GM12878 (cell line): ENCODE measurements around the gene SS18. TPM values are rescaled to one million over a fixed set of nuclear protein-coding genes. Genes with fewer than 3 reads are reported as not detected.

Source experiments
- CBFB ChIP-seq: IDR thresholded peaks from 2 replicates; pipeline ENCODE4 v1.6.1; 2016; ENCODE audit warnings: antibody characterized with exemption, low read depth
- HDGF ChIP-seq: fragments of 450-650 bp; IDR thresholded peaks from 2 replicates; pipeline ENCODE4 v1.6.1; 2016; ENCODE audit warnings: antibody characterized with exemption
- MYC ChIP-seq: IDR thresholded peaks from 2 replicates; pipeline ENCODE4 v1.6.1; 2011; ENCODE audit warnings: mild to moderate bottlenecking, low read length, moderate library complexity, inconsistent platforms; ENCODE audit not compliant: insufficient read depth, insufficient replicate concordance, insufficient read length, severe bottlenecking
- NFIC ChIP-seq: IDR thresholded peaks from 2 replicates; pipeline ENCODE4 v1.6.1; 2012; ENCODE audit warnings: low read depth, mild to moderate bottlenecking, inconsistent platforms, low read length, moderate library complexity
- SIN3A ChIP-seq: IDR thresholded peaks from 2 replicates; pipeline ENCODE4 v1.6.1; 2012; ENCODE audit warnings: low read depth, low read length, improper control_type of control experiment
- SMAD5 ChIP-seq: IDR thresholded peaks from 2 replicates; pipeline ENCODE4 v1.6.1; 2016; ENCODE audit warnings: antibody characterized with exemption, low read depth
- SRF ChIP-seq, 2 experiments: IDR thresholded peaks; 2 replicates each; pipeline ENCODE4 v1.6.1; 2011; ENCODE audit warnings: low read depth in 2 of 2, low read length in 2 of 2, mild to moderate bottlenecking in 1 of 2, moderate library complexity in 1 of 2
- STAT3 ChIP-seq: IDR thresholded peaks from 2 replicates; pipeline ENCODE4 v1.6.1; 2011; ENCODE audit warnings: low read depth, low read length, improper control_type of control experiment
- ZNF622 ChIP-seq: fragments of 450-650 bp; IDR thresholded peaks from 2 replicates; pipeline ENCODE4 v1.6.1; 2017; ENCODE audit warnings: mild to moderate bottlenecking, inconsistent platforms
- polyA plus RNA-seq, 11 experiments: library from polyadenylated mRNA; depleted of rRNA in 4 of 11; unstranded in 6 of 11; stranded (reverse) in 5 of 11; fragments of >200 nt; fragmentation: Nextera tagmentation in 4 of 11; fragmentation: Illumina TruSeq in 1 of 11; extraction: Ambion mirVana in 4 of 11; extraction: Trizol in 1 of 11; gene quantifications; 1 replicate in 1 of 11; 2 replicates in 10 of 11; pipeline versions ENCODE4 v1.2.1 to v1.2.3, GENCODE V29; 2011 to 2016; ENCODE audit warnings: inconsistent platforms in 2 of 11, missing spikeins in 2 of 11, low read depth in 1 of 11
- total RNA-seq, 4 experiments: library from RNA; depleted of rRNA in 3 of 4; stranded (reverse); fragments of >200 nt in 3 of 4; fragmentation: Illumina TruSeq in 1 of 4; extraction: Trizol in 1 of 4; gene quantifications; 2 replicates each; pipeline versions ENCODE4 v1.2.1 to v1.2.3, GENCODE V29; 2013 to 2021
- TF ChIP-seq, protein P1 (sequence below): fragments of 450-650 bp; IDR thresholded peaks from 2 replicates; pipeline ENCODE4 v1.6.1; 2017; ENCODE audit warnings: mild to moderate bottlenecking, moderate library complexity

The SS18 gene
- total and polyA plus RNA-seq, 10 of the 15 experiments (the other 5 are each of a cell fraction or from before 2014, with no cell fraction given) = 16.6 to 153 (median 81.8) TPM

DNA sequence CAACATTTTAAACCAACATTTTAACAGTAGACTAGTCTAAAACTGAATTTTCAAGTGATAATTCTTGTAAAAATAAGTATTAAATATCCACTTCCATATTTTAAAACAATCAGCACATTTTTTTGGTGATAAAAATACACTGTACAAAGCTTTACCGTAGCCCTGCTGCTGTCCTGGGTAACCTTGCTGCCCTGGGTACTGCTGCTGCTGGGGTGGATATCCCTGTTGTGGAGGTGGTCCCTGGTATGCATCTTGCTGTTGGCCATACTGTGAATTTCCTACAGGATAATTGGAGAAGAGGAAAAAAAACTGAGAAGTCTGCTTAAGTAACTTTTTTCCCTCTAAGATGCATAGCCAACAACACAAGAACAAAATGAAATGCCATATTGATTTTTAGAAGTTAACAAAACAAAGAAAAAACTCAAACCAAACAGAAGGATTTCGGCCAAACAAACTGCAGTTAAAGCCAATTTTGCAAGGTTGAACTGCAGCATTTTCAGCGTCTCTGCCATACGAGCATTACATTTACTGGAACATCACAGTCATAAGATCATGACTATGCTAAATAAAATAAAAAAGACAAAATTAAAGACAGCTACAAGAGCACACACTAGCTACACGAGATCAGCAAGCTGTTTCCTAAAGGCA, 55.4 kb downstream of the SS18 start (continued):
- TF ChIP-seq HDGF (no peak), STAT3 (no peak), SMAD5 (no peak), CBFB (no peak), MYC (no peak), ZNF622 (no peak), NFIC (no peak), SRF (IDR thresholded peaks at IDR 0.05; ENCODE audit: low read depth in 2 of 2, low read length in 2 of 2) (no peak), SIN3A (no peak)
- TF ChIP-seq, protein P1, sequence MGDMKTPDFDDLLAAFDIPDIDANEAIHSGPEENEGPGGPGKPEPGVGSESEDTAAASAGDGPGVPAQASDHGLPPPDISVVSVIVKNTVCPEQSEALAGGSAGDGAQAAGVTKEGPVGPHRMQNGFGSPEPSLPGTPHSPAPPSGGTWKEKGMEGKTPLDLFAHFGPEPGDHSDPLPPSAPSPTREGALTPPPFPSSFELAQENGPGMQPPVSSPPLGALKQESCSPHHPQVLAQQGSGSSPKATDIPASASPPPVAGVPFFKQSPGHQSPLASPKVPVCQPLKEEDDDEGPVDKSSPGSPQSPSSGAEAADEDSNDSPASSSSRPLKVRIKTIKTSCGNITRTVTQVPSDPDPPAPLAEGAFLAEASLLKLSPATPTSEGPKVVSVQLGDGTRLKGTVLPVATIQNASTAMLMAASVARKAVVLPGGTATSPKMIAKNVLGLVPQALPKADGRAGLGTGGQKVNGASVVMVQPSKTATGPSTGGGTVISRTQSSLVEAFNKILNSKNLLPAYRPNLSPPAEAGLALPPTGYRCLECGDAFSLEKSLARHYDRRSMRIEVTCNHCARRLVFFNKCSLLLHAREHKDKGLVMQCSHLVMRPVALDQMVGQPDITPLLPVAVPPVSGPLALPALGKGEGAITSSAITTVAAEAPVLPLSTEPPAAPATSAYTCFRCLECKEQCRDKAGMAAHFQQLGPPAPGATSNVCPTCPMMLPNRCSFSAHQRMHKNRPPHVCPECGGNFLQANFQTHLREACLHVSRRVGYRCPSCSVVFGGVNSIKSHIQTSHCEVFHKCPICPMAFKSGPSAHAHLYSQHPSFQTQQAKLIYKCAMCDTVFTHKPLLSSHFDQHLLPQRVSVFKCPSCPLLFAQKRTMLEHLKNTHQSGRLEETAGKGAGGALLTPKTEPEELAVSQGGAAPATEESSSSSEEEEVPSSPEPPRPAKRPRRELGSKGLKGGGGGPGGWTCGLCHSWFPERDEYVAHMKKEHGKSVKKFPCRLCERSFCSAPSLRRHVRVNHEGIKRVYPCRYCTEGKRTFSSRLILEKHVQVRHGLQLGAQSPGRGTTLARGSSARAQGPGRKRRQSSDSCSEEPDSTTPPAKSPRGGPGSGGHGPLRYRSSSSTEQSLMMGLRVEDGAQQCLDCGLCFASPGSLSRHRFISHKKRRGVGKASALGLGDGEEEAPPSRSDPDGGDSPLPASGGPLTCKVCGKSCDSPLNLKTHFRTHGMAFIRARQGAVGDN = no peak
